HG03439 (cell line): ENCODE data around the gene GPR61.

Experiments used
- ATAC-seq: cut with Tn5 transposase; IDR thresholded peaks from one replicate; pipeline ENCODE4 v1.9.1; 2021; ENCODE audit warnings: mild to moderate bottlenecking, moderate library complexity; ENCODE audit not compliant: unreplicated experiment

Gene GPR61, protein sequence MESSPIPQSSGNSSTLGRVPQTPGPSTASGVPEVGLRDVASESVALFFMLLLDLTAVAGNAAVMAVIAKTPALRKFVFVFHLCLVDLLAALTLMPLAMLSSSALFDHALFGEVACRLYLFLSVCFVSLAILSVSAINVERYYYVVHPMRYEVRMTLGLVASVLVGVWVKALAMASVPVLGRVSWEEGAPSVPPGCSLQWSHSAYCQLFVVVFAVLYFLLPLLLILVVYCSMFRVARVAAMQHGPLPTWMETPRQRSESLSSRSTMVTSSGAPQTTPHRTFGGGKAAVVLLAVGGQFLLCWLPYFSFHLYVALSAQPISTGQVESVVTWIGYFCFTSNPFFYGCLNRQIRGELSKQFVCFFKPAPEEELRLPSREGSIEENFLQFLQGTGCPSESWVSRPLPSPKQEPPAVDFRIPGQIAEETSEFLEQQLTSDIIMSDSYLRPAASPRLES

DNA sequence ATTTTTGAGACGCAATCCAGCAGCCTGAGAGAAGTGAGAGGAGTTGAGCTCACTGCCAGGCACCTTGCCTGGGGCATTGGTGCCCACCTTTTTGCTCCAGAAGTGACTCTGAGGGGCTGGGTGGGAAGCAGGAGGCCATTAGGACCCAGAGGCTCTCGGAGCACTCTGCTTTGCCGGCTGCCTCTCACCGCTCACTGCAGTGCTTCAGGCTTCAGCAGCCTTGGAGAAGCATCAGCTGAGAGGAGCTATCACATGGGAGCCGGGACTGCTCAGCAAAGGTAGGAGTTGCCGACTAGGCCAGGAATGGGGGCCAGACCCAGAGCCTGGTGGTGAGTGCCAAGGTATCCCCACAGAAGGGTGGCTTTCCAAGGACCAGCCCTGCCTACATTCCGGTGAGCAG is at the start of gene GPR61:
Gene GPR61, plus strand, starts transcription at position 197 of the 400 bp plus-strand sequence. CDS start 3,151 bp downstream, outside the sequence.
- no peak for ATAC-seq

- no peak for ATAC-seq
These were observed 49.4 kb upstream of the GPR61 start for GRCh38 chr1:109490029-109490933.

- ATAC-seq: no peak
These were observed 48.8 kb upstream of the GPR61 start for GRCh38 chr1:109490934-109491302.

- no peak for ATAC-seq
These were observed 48.3 kb upstream of the GPR61 start for GRCh38 chr1:109491372-109491771.

DNA sequence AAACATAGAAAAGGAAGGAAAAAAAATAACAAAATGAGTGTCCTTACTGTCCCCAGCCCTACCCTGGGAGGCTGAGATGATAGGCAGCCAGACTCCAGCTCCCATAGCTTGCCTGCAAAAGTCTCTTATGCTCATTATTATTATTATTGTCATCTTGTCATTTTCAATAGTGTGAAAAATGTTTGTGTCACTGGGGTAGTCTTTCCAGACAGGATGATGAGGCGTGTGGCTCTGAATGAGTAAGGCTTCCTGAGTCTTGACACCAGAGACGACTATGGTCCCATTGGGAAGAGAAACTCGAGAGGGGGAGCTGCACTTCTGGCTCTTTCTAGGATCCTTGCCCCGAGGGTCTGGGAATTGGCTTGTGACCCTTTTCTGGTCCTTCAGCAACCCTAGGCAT is 46.9 kb upstream of the GPR61 start:
- ATAC-seq: no peak

GRCh38 chr1:109493227-109493626 is 46.4 kb upstream of the GPR61 start:
- no peak for ATAC-seq

DNA sequence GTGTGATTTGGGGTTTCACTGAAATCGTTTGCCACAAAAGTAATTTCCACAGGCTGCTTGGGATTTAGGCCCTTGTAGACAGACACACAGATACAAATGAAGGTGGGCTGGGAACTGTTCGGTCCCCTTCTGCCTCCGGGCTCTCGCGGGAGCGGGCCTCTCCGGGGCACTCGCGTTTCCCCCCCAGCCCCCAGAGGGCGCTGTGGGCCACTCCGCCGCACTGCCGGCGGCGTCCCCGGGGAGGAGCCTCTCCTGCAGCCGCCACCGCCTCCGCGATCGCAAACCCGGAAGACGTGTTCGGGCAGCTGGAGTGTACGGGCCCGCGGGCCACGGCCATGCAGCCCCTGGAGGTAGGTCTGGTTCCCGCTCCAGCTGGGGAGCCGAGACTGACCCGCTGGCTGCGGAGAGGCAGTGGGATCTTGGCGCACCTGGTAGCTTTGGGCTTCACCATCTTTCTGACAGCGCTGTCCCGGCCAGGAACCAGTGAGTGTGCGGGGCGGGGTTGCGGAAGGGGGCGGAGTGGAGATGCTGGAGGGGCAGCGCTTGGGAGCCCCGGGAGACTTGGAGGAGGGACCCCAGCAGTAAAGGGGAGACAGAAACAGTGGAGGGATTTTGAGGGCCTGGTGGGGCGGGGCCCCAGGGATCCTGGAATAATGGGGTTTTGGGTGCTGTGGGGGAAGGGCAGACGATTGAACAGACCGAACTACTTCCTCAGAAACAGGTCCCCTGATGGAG is 45.7 kb upstream of the GPR61 start, which contains the start of gene CYB561D1:
Gene CYB561D1, plus strand, starts transcription at position 290 of the 735 bp plus-strand sequence. Its CDS starts 46 bp downstream, at position 336.
- peak; percentile 86 for ATAC-seq

- no peak for ATAC-seq
These were observed 43.9 kb upstream of the GPR61 start for GRCh38 chr1:109495738-109496137.

DNA sequence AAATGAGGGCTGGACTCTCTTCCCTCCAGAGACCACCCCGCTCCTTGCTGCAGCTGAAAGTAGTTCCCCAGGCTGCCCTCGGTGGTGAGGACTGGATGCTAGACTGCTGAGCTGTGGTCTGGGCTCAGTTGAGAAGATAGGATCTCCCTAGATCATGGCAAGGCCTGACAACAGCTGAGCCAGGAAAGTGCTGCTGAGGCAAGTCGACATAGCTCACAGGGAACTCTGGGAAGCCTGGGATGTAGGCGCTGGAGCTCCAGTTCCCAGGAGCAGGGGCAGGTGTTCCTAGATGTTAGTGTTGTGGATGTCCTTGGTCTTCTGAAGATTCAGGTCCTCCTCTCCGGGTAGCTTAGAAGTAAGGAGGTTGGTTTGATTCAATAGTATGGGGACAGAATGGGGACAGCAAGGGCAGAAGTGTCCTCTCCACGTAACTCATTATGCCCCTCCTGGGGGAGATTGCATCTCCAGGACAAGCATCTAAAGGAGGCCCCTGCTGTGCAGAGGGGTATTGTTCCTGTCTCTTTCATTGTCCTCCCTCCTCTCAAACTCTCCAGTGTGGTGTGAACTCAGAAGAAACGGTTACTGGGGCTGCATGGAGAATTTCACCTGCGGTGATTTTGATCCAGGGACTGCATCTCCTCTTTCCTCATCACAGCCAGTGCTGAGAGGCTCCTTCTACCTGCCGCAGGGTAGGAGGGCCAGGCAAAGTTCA is 42.1 kb upstream of the GPR61 start:
- no peak for ATAC-seq

GRCh38 chr1:109498161-109498801 is 41.4 kb upstream of the GPR61 start:
- no peak for ATAC-seq

DNA sequence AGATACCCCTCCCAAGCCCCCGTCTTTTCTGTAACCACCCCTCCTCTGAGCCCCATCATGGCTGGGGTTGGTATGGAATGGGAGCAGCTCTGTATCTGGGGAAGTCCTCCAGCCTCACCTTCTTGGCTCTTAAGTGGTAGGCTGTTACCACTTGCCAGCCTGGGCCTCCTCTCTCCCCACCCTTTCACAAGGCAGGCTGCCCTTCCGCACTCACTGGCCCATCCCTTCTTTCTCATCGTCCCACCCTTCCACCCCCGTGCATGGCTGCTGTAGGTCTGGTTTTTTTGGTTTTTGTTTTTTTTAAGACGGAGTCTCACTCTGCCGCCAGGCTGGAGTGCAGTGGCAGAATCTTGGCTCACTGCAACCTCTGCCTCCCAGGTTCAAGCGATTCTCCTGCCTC is 40.6 kb upstream of the GPR61 start:
- ATAC-seq: no peak

- ATAC-seq: no peak
These were observed 39.8 kb upstream of the GPR61 start for GRCh38 chr1:109499661-109500536.

DNA sequence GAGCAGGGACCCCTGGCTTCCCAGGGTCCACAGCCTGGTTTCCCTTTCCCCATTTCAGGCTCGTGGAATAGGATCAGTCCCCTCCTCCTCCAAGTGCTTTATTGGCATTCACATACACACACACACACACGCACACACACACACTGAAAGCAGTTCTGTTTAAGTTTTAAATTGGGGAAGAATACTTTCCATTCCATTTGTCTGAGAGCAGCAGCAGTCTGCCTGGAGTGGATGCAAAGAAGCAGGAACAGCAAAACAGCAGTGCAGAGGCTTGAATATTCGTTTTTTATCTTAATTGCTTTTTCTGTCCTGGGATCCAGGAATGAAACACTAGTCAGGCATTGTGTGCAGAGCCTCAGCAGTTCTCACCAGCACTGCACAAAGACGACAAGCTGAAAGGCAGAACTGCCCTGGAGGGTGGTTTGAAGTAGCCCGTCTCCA is 38.7 kb upstream of the GPR61 start:
- ATAC-seq: no peak

- no peak for ATAC-seq
These were observed 37.9 kb upstream of the GPR61 start for GRCh38 chr1:109501644-109502363.

DNA sequence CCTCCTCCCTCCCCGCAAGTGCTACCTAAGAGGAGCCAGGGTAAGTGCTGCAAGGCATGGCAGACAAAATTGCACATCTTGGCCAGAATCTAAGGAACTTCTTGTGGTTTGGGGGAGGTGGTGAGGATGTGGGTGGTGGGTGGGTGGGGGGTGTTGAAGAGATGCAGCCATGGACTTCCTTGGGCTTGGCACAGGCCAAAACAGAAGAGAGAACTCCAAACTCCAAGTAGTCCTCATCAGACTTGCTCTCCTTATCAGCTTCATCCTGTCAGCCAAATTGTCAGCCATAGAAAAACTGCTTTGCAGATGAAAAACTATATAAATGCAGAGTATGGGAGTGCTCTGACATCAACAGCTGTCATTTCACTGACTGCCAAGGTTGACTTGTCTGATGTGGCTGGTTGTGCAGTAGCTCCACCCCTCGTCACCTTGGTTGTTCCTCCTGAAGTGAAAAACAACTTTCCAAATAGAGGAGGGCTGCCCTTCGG is 37.3 kb upstream of the GPR61 start:
- no peak for ATAC-seq

GRCh38 chr1:109503935-109504334 is 35.7 kb upstream of the GPR61 start:
- no peak for ATAC-seq

- no peak for ATAC-seq
These were observed 34.7 kb upstream of the GPR61 start for GRCh38 chr1:109504974-109505373.
